ENCODE measurements around the gene TPI1. TPM values are rescaled to one million over a fixed set of nuclear protein-coding genes. Genes with fewer than 3 reads are reported as not detected.

The TPI1 gene
- total and polyA plus RNA-seq, 2 donors (not counting 3 experiments of a cell fraction or from before 2014, with no cell fraction given) = 643 to 1,816 TPM

DNA sequence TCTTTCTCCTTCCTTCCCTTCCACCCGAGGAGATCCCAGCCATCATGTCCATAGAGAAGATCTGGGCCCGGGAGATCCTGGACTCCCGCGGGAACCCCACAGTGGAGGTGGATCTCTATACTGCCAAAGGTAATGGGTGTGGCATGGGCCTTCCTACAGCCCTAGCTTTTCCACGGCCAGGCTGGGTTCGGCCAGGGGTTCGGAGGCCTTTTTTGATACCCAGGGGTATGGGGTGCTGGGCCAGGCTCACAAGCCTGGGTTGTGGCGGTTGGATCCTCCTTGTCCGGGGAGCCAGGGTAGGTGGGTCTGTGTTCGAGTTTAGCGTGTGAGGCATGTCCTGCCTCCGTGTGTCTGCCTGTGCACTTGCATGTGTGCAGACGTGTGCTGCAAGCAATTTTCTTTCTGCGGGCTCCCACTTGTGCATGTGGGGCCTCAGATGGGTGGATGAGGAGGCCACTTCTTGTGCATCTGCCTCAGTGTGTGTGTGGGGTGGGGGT is 48.5 kb downstream of the TPI1 start:
- intact Hi-C loops (cut with micrococcal nuclease) = no loop called here
- no peaks in the 10 kb centered on the region for H3K36me3 ChIP-seq (ENCODE audit: control insufficient read depth in 2 of 2, extremely low read depth in 1 of 2, insufficient read depth in 2 of 2, low read length in 2 of 2)
- H3K9ac ChIP-seq (replicated peaks; ENCODE audit: extremely low read depth, insufficient read depth, low read length) = no peak overlapping the region
- FAIRE-seq (no peak), DNase-seq (ENCODE audit: low read depth, low spot score) (no peak)
- peaks cover 11% of the 10 kb centered on the region for H3K4me1 ChIP-seq (ENCODE audit: control insufficient read depth, extremely low read depth, insufficient read depth, low read length)
- no peaks in the 10 kb centered on the region for H3K27me3 ChIP-seq (ENCODE audit: control insufficient read depth in 2 of 2, insufficient read depth in 2 of 2, low read length in 2 of 2)
- POLR2A ChIA-PET = interaction anchor here (1.1 kb wide), 1 partner anchor 9 kb away, joined by 3 read pairs; no protein-coding TSS in a partner anchor
- H4K20me1 ChIP-seq (replicated peaks; ENCODE audit: control insufficient read depth, extremely low read depth, insufficient read depth, low read length) = no peaks in the 10 kb centered on the region
- no peak for TF ChIP-seq EZH2 (IDR thresholded peaks at IDR 0.05; ENCODE audit: borderline replicate concordance, low read depth, low read length, severe bottlenecking)
- TF ChIP-seq, protein P1, sequence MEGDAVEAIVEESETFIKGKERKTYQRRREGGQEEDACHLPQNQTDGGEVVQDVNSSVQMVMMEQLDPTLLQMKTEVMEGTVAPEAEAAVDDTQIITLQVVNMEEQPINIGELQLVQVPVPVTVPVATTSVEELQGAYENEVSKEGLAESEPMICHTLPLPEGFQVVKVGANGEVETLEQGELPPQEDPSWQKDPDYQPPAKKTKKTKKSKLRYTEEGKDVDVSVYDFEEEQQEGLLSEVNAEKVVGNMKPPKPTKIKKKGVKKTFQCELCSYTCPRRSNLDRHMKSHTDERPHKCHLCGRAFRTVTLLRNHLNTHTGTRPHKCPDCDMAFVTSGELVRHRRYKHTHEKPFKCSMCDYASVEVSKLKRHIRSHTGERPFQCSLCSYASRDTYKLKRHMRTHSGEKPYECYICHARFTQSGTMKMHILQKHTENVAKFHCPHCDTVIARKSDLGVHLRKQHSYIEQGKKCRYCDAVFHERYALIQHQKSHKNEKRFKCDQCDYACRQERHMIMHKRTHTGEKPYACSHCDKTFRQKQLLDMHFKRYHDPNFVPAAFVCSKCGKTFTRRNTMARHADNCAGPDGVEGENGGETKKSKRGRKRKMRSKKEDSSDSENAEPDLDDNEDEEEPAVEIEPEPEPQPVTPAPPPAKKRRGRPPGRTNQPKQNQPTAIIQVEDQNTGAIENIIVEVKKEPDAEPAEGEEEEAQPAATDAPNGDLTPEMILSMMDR (IDR thresholded peaks at IDR 0.05; ENCODE audit: extremely low read depth in 1 of 2, insufficient read depth in 1 of 2, low read depth in 1 of 2, low read length in 2 of 2) = no peak
- no peak for TF ChIP-seq FOS (IDR thresholded peaks at IDR 0.05; ENCODE audit: borderline replicate concordance, insufficient read depth, low read length)
- no peak for TF ChIP-seq GATA2 (IDR thresholded peaks at IDR 0.05; ENCODE audit: insufficient read depth, insufficient read length, low read depth, low read length)
- no peak for TF ChIP-seq JUN (IDR thresholded peaks at IDR 0.05; ENCODE audit: borderline replicate concordance, insufficient read depth, insufficient read length, low read depth)
- TF ChIP-seq, protein P2, sequence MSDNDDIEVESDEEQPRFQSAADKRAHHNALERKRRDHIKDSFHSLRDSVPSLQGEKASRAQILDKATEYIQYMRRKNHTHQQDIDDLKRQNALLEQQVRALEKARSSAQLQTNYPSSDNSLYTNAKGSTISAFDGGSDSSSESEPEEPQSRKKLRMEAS (IDR thresholded peaks at IDR 0.05; ENCODE audit: insufficient read depth, insufficient read length) = no peak
- no peak for TF ChIP-seq MYC (IDR thresholded peaks at IDR 0.05; ENCODE audit: low read depth, low read length)
- no peak for TF ChIP-seq POLR2AphosphoS5 (IDR thresholded peaks at IDR 0.05; ENCODE audit: insufficient read depth, low read depth, low read length)
- TF ChIP-seq POLR2A (IDR thresholded peaks at IDR 0.05; ENCODE audit: low read depth, low read length) = no peak
- no TSS peak for BruUV-seq (replicated peaks)
- no peak overlapping the region for H3K27ac ChIP-seq (ENCODE audit: insufficient read depth, low read depth, low read length)
- no peak overlapping the region for H2AFZ ChIP-seq (ENCODE audit: low read depth, low read length)
- no peak overlapping the region for H3K4me3 ChIP-seq (replicated peaks in 1 of 3; ENCODE audit: insufficient read depth in 1 of 3, low read depth in 1 of 3, low read length in 3 of 3)
- no peaks in the 10 kb centered on the region for H3K79me2 ChIP-seq (ENCODE audit: control insufficient read depth, insufficient read depth, low read length)
- dilution Hi-C loops (cut with MboI; ENCODE audit: extremely low pct_ligation_motif_present, low sequenced_read_pairs) = no loop called here
- CTCF ChIA-PET = interaction anchor here (1.5 to 3.5 kb wide), 2 partner anchors 24 to 43 kb away, joined by 5 to 12 read pairs; partner anchors contain the start of gene SPSB2
- H3K9me1 ChIP-seq (replicated peaks; ENCODE audit: control insufficient read depth, extremely low read depth, insufficient read depth, low read length) = no peaks in the 10 kb centered on the region
- no peaks in the 10 kb centered on the region for H3K9me3 ChIP-seq (replicated peaks; ENCODE audit: control insufficient read depth, insufficient read depth, low read length)
- H3K4me2 ChIP-seq (ENCODE audit: insufficient read depth, low read length) = no peak overlapping the region
